MM.1S (cell line): Measurements from ENCODE around the gene HJV.

Experiments
- DNase-seq: peaks from one replicate; pipeline ENCODE4 v3.0.0-alpha.2; 2015
- H2AFZ ChIP-seq: fragments of 300-600 bp; sonication (generic); 2 replicates; pipeline ENCODE4 v1.6.0; 2016; ENCODE audit warnings: antibody characterized with exemption, low read length
- H3F3A ChIP-seq: fragments of 300-600 bp; sonication (generic); 2 replicates; pipeline ENCODE4 v1.6.1; 2016; ENCODE audit warnings: mild to moderate bottlenecking, antibody characterized with exemption, low read length, moderate library complexity, mixed read lengths; ENCODE audit not compliant: insufficient read depth
- H3K27ac ChIP-seq: fragments of 300-600 bp; sonication (generic); 2 replicates; pipeline ENCODE4 v1.5.1; 2016; ENCODE audit warnings: mild to moderate bottlenecking, low read length
- H3K27me3 ChIP-seq: fragments of 300-600 bp; sonication (generic); replicated peaks from 2 replicates; pipeline ENCODE4 v1.6.0; 2016; ENCODE audit warnings: low read length; ENCODE audit not compliant: insufficient read depth
- H3K36me3 ChIP-seq: fragments of 300-600 bp; sonication (generic); replicated peaks from 2 replicates; pipeline ENCODE4 v1.6.1; 2016; ENCODE audit warnings: mild to moderate bottlenecking, low read length, mixed read lengths; ENCODE audit not compliant: insufficient read depth
- H3K4me1 ChIP-seq: fragments of 300-600 bp; sonication (generic); 2 replicates; pipeline ENCODE4 v1.6.1; 2016; ENCODE audit warnings: low read length, mixed read lengths
- H3K4me2 ChIP-seq: fragments of 300-600 bp; sonication (generic); 2 replicates; pipeline ENCODE4 v1.6.0; 2016; ENCODE audit warnings: low read depth, low read length
- H3K4me3 ChIP-seq: fragments of 300-600 bp; sonication (generic); 2 replicates; pipeline ENCODE4 v1.5.1; 2016; ENCODE audit warnings: low read length, mixed read lengths
- H3K79me2 ChIP-seq: fragments of 300-600 bp; sonication (generic); 2 replicates; pipeline ENCODE4 v1.6.1; 2016; ENCODE audit warnings: mixed run types, low read length, mixed read lengths
- H3K9ac ChIP-seq: fragments of 300-600 bp; sonication (generic); 2 replicates; pipeline ENCODE4 v1.6.1; 2016; ENCODE audit warnings: low read length, mixed read lengths
- H3K9me2 ChIP-seq: fragments of 300-600 bp; sonication (generic); replicated peaks from 2 replicates; pipeline ENCODE4 v1.6.1; 2016; ENCODE audit warnings: mild to moderate bottlenecking, low read length, mixed read lengths; ENCODE audit not compliant: insufficient read depth
- H3K9me3 ChIP-seq: fragments of 300-600 bp; sonication (generic); replicated peaks from 2 replicates; pipeline ENCODE4 v1.6.1; 2016; ENCODE audit warnings: mild to moderate bottlenecking, low read length, mixed read lengths; ENCODE audit not compliant: insufficient read depth
- H4K20me1 ChIP-seq: fragments of 300-600 bp; sonication (generic); 2 replicates; pipeline ENCODE4 v1.6.1; 2016; ENCODE audit warnings: mild to moderate bottlenecking, low read length, moderate library complexity, mixed read lengths; ENCODE audit not compliant: insufficient read depth
- CTCF ChIP-seq: fragments of 300-600 bp; sonication (generic); IDR thresholded peaks from 2 replicates; pipeline ENCODE4 v1.5.1; 2016; ENCODE audit warnings: antibody characterized with exemption, low read length, mixed read lengths
- EZH2 ChIP-seq: fragments of 300-600 bp; sonication (generic); optimal IDR thresholded peaks from 2 replicates; pipeline ENCODE3; 2017; ENCODE audit warnings: low read depth, mild to moderate bottlenecking, antibody characterized with exemption, low read length, mixed read lengths
- EZH2phosphoT487 ChIP-seq: fragments of 300-600 bp; sonication (generic); IDR thresholded peaks from 2 replicates; pipeline ENCODE4 v1.6.1; 2018; ENCODE audit warnings: antibody characterized with exemption, low read length

The HJV gene

GRCh38 chr1:146035048-146035423 is 13.5 kb upstream of the HJV start:
- Histone ChIP-seq H3K27me3 (no peaks in the 10 kb centered on the region), H3K9me3 (no peaks in the 10 kb centered on the region), H3K4me2 (peak overlapping the region; percentile 68), H3F3A (peaks cover 51% of the 10 kb centered on the region), H4K20me1 (no peaks in the 10 kb centered on the region), H3K4me3 (peak overlapping the region; percentile 56), H3K4me1 (peaks cover 22% of the 10 kb centered on the region), H3K36me3 (no peaks in the 10 kb centered on the region), H3K9me2 (no peaks in the 10 kb centered on the region), H3K27ac (peak overlapping the region; percentile 73; the same call in 1 of the 2 replicates), H3K9ac (peak overlapping the region; percentile 9; the same call in 1 of the 2 replicates), H2AFZ (peak overlapping the region; percentile 67), H3K79me2 (no peaks in the 10 kb centered on the region)
- peak; percentile 57 for DNase-seq
- TF ChIP-seq EZH2phosphoT487 (no peak), CTCF (no peak), EZH2 (no peak)

- peak; percentile 78 for DNase-seq
- Histone ChIP-seq H3F3A (peaks cover 36% of the 10 kb centered on the region), H3K27ac (no peak overlapping the region), H3K79me2 (no peaks in the 10 kb centered on the region), H3K4me3 (no peak overlapping the region), H3K27me3 (no peaks in the 10 kb centered on the region), H3K9ac (no peak overlapping the region), H2AFZ (0 out of 2 replicates have a peak overlapping the region, but pooled peaks have one; percentile 32), H4K20me1 (no peaks in the 10 kb centered on the region), H3K9me3 (no peaks in the 10 kb centered on the region), H3K9me2 (no peaks in the 10 kb centered on the region), H3K36me3 (no peaks in the 10 kb centered on the region), H3K4me1 (peaks cover 27% of the 10 kb centered on the region), H3K4me2 (peak overlapping the region; percentile 1; the same call in 1 of the 2 replicates)
- no peak for TF ChIP-seq EZH2
- peak; percentile 77 for TF ChIP-seq CTCF
Observed at GRCh38 chr1:146032631-146033219, 11.2 kb upstream of the HJV start.

GRCh38 chr1:146031476-146031875 is 9.9 kb upstream of the HJV start:
- Histone ChIP-seq H3F3A (peaks cover 24% of the 10 kb centered on the region), H2AFZ (peak overlapping the region; percentile 42; the same call in 1 of the 2 replicates), H3K9ac (no peak overlapping the region), H3K36me3 (no peaks in the 10 kb centered on the region), H3K9me2 (no peaks in the 10 kb centered on the region), H3K4me3 (no peak overlapping the region), H3K79me2 (no peaks in the 10 kb centered on the region), H4K20me1 (no peaks in the 10 kb centered on the region), H3K9me3 (no peaks in the 10 kb centered on the region), H3K4me1 (peaks cover 27% of the 10 kb centered on the region), H3K4me2 (no peak overlapping the region), H3K27me3 (no peaks in the 10 kb centered on the region), H3K27ac (no peak overlapping the region)
- TF ChIP-seq EZH2, result no peak
- no peak for TF ChIP-seq CTCF
- no peak for TF ChIP-seq EZH2phosphoT487
- no peak for DNase-seq
